ENCODE measurements around the gene MCM3AP. TPM values are rescaled to one million over a fixed set of nuclear protein-coding genes. Genes with fewer than 3 reads are reported as not detected.

The MCM3AP gene
- total and polyA plus RNA-seq, 9 of the 15 experiments (the other 6 are each of a cell fraction or from before 2014, with no cell fraction given): 6.5 to 179 (median 69.6) TPM

DNA sequence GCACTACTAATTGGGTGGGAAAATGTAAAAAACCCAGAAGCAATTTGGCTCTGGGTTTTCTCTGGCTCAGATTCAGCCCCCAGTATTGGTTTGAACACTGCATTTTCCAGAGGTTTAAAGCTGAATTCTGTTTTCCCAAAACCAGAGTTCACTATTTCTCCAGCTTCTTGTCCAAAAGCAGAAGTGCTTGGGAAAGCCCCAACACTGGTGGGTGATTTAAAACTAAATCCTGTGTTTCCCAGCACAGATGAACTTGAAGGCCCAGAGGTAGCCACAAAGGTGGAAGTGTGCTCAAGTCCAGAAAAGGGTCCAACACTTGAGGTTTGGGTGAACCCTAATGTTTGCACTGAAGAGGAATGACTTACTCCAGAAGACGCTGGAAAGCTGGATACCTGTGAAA, 678 bp downstream of the MCM3AP start:
- ChIA-PET POLR2A (interaction anchor here (0.9 to 2.5 kb wide), 8 partner anchors 9 to 41 kb away, joined by 3 to 6 read pairs (median 3); no protein-coding TSS in a partner anchor), CTCF (ENCODE audit: low intra/inter-chr PET ratio) (no interaction called here)
- Histone ChIP-seq H3K9me3 (replicated peaks; ENCODE audit: control insufficient read depth, insufficient read depth, low read depth, low read length) (peaks cover 11% of the 10 kb centered on the region; the same call in 1 of the 2 replicates), H3K9ac (ENCODE audit: insufficient read depth in 1 of 2, low read depth in 2 of 2, low read length in 2 of 2) (peak overlapping the region; percentile 16 to 97; a peak in 2 of 4 replicates), H2AFZ (ENCODE audit: low read depth, low read length) (no peak overlapping the region), H3K79me2 (ENCODE audit: control insufficient read depth, insufficient read depth, low read length) (peaks cover 72% of the 10 kb centered on the region), H3K9me1 (ENCODE audit: control insufficient read depth, insufficient read depth, low read length) (peaks cover 3% of the 10 kb centered on the region), H3K27ac (ENCODE audit: extremely low read depth, low read depth, low read length) (no peak overlapping the region), H3K4me3 (peak overlapping the region; percentile 74; the same call in 1 of the 2 replicates), H3K36me3 (ENCODE audit: control insufficient read depth, insufficient read depth, low read length) (peaks cover 52% of the 10 kb centered on the region), H3K4me1 (replicated peaks in 1 of 2; ENCODE audit: control insufficient read depth in 2 of 2, insufficient read depth in 2 of 2, low read length in 2 of 2) (peaks cover 18 to 23% of the 10 kb centered on the region in 2 experiments), H4K20me1 (replicated peaks; ENCODE audit: control insufficient read depth, insufficient read depth, low read length) (0 out of 2 replicates have a peak, but pooled peaks cover 2% of the 10 kb centered on the region), H3K27me3 (ENCODE audit: control insufficient read depth in 2 of 2, insufficient read depth in 2 of 2, low read length in 2 of 2) (no peaks in the 10 kb centered on the region), H3K4me2 (ENCODE audit: insufficient read depth, low read length) (peak overlapping the region; percentile 93)
- 95% methylated on average over 1 of the region's 1 CpG for WGBS (ENCODE audit: insufficient coverage, low coverage, missing lambda C conversion rate)
- BruUV-seq (replicated peaks): no TSS peak
- in situ Hi-C loops (cut with MboI) (no loop called here), intact Hi-C loops (cut with micrococcal nuclease) (loop anchor here (5.0 to 10.0 kb wide), 2 partner anchors 140 to 173 kb away; partner anchors contain the start of gene DIP2A)
- FAIRE-seq (no peak), ATAC-seq (no peak), DNase-seq (ENCODE audit: extremely low read depth in 1 of 4, low spot score in 3 of 4) (no peak)
- TF ChIP-seq, protein P1, sequence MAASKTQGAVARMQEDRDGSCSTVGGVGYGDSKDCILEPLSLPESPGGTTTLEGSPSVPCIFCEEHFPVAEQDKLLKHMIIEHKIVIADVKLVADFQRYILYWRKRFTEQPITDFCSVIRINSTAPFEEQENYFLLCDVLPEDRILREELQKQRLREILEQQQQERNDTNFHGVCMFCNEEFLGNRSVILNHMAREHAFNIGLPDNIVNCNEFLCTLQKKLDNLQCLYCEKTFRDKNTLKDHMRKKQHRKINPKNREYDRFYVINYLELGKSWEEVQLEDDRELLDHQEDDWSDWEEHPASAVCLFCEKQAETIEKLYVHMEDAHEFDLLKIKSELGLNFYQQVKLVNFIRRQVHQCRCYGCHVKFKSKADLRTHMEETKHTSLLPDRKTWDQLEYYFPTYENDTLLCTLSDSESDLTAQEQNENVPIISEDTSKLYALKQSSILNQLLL (CRISPR knock-in tag; IDR thresholded peaks at IDR 0.05; ENCODE audit: borderline replicate concordance): no peak
- TF ChIP-seq, protein P2, sequence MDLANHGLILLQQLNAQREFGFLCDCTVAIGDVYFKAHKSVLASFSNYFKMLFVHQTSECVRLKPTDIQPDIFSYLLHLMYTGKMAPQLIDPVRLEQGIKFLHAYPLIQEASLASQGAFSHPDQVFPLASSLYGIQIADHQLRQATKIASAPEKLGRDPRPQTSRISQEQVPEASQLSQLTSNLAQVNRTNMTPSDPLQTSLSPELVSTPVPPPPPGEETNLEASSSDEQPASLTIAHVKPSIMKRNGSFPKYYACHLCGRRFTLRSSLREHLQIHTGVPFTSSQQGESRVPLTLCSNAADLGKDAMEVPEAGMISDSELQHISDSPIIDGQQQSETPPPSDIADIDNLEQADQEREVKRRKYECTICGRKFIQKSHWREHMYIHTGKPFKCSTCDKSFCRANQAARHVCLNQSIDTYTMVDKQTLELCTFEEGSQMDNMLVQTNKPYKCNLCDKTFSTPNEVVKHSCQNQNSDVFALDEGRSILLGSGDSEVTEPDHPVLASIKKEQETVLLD (IDR thresholded peaks at IDR 0.05): no peak
- TF ChIP-seq RBM25 (IDR thresholded peaks at IDR 0.05; ENCODE audit: low read depth, low read length, severe bottlenecking): no peak
- peak; percentile 78 for TF ChIP-seq SPI1 (IDR thresholded peaks at IDR 0.05; ENCODE audit: borderline replicate concordance, low read depth, low read length)
- TF ChIP-seq, protein P3, sequence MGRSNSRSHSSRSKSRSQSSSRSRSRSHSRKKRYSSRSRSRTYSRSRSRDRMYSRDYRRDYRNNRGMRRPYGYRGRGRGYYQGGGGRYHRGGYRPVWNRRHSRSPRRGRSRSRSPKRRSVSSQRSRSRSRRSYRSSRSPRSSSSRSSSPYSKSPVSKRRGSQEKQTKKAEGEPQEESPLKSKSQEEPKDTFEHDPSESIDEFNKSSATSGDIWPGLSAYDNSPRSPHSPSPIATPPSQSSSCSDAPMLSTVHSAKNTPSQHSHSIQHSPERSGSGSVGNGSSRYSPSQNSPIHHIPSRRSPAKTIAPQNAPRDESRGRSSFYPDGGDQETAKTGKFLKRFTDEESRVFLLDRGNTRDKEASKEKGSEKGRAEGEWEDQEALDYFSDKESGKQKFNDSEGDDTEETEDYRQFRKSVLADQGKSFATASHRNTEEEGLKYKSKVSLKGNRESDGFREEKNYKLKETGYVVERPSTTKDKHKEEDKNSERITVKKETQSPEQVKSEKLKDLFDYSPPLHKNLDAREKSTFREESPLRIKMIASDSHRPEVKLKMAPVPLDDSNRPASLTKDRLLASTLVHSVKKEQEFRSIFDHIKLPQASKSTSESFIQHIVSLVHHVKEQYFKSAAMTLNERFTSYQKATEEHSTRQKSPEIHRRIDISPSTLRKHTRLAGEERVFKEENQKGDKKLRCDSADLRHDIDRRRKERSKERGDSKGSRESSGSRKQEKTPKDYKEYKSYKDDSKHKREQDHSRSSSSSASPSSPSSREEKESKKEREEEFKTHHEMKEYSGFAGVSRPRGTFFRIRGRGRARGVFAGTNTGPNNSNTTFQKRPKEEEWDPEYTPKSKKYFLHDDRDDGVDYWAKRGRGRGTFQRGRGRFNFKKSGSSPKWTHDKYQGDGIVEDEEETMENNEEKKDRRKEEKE (IDR thresholded peaks at IDR 0.05; ENCODE audit: borderline replicate concordance in 1 of 2, control insufficient read depth in 1 of 2, low read depth in 2 of 2, low read length in 1 of 2): 0 out of 4 replicates have a peak, but pooled peaks of 1 of the 2 experiments have one; percentile 15
- no peak for TF ChIP-seq MCM5 (IDR thresholded peaks at IDR 0.05; ENCODE audit: low read depth)
- TF ChIP-seq BRF1 (IDR thresholded peaks at IDR 0.05; ENCODE audit: borderline replicate concordance, extremely low read depth, insufficient read length): no peak
- TF ChIP-seq, protein P4, sequence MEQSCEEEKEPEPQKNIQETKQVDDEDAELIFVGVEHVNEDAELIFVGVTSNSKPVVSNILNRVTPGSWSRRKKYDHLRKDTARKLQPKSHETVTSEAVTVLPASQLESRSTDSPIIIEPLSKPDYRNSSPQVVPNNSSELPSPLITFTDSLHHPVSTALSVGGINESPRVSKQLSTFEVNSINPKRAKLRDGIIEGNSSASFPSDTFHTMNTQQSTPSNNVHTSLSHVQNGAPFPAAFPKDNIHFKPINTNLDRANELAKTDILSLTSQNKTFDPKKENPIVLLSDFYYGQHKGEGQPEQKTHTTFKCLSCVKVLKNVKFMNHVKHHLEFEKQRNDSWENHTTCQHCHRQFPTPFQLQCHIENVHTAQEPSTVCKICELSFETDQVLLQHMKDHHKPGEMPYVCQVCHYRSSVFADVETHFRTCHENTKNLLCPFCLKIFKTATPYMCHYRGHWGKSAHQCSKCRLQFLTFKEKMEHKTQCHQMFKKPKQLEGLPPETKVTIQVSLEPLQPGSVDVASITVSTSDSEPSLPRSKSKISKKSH (CRISPR knock-in tag; IDR thresholded peaks at IDR 0.05): no peak
- no peak for TF ChIP-seq ZNF175 (CRISPR knock-in tag; IDR thresholded peaks at IDR 0.05; ENCODE audit: low read depth)
- TF ChIP-seq, protein P5, sequence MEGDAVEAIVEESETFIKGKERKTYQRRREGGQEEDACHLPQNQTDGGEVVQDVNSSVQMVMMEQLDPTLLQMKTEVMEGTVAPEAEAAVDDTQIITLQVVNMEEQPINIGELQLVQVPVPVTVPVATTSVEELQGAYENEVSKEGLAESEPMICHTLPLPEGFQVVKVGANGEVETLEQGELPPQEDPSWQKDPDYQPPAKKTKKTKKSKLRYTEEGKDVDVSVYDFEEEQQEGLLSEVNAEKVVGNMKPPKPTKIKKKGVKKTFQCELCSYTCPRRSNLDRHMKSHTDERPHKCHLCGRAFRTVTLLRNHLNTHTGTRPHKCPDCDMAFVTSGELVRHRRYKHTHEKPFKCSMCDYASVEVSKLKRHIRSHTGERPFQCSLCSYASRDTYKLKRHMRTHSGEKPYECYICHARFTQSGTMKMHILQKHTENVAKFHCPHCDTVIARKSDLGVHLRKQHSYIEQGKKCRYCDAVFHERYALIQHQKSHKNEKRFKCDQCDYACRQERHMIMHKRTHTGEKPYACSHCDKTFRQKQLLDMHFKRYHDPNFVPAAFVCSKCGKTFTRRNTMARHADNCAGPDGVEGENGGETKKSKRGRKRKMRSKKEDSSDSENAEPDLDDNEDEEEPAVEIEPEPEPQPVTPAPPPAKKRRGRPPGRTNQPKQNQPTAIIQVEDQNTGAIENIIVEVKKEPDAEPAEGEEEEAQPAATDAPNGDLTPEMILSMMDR (IDR thresholded peaks at IDR 0.05 in 2 of 3, conservative IDR thresholded peaks at IDR 0.05 in 1 of 3; ENCODE audit: insufficient read depth in 2 of 3, low read depth in 1 of 3, low read length in 3 of 3): no peak
- TF ChIP-seq SUPT5H (IDR thresholded peaks at IDR 0.05): no peak

Measured in K562 (cell line).